GM12878 (cell line): ENCODE data around the gene UST. TPM values are rescaled to one million over a fixed set of nuclear protein-coding genes. Genes with fewer than 3 reads are reported as not detected.
A peak's percentile ranks its signal among the peaks of the same experiment; 100 is the strongest.

Source experiments
- CBX3 ChIP-seq: fragments of 200-600 bp; sonication (generic); IDR thresholded peaks from 2 replicates; pipeline ENCODE4 v1.6.1; 2016; ENCODE audit warnings: low read depth, borderline replicate concordance
- CHD1 ChIP-seq: IDR thresholded peaks from 2 replicates; pipeline ENCODE4 v1.6.1; 2012; ENCODE audit warnings: low read depth, low read length, improper control_type of control experiment
- IKZF1 ChIP-seq: fragments of 450-650 bp; conservative IDR thresholded peaks from 2 replicates; pipeline ENCODE4 v1.6.1; 2017; ENCODE audit warnings: antibody characterized with exemption, mild to moderate bottlenecking
- MEF2B ChIP-seq: fragments of 450-650 bp; IDR thresholded peaks from 2 replicates; pipeline ENCODE4 v1.6.1; 2018; ENCODE audit warnings: mild to moderate bottlenecking, moderate library complexity; ENCODE audit not compliant: partially characterized antibody, poor library complexity, severe bottlenecking
- NRF1 ChIP-seq: conservative IDR thresholded peaks from 2 replicates; pipeline ENCODE4 v1.6.1; 2011; ENCODE audit warnings: mild to moderate bottlenecking, low read depth, low read length, improper control_type of control experiment
- RELA ChIP-seq: fragments of 450-650 bp; IDR thresholded peaks from 2 replicates; pipeline ENCODE4 v1.8.0; 2014; ENCODE audit warnings: borderline replicate concordance; ENCODE audit not compliant: partially characterized antibody
- TCF12 ChIP-seq: IDR thresholded peaks from 2 replicates; pipeline ENCODE4 v1.6.1; 2011; ENCODE audit warnings: low read depth, mild to moderate bottlenecking, low read length
- ZNF384 ChIP-seq: IDR thresholded peaks from 2 replicates; pipeline ENCODE4 v1.6.1; 2012; ENCODE audit warnings: low read depth, mild to moderate bottlenecking, low read length, improper control_type of control experiment, borderline replicate concordance
- polyA plus RNA-seq, 11 experiments: library from polyadenylated mRNA; depleted of rRNA in 4 of 11; unstranded in 6 of 11; stranded (reverse) in 5 of 11; fragments of >200 nt; fragmentation: Nextera tagmentation in 4 of 11; fragmentation: Illumina TruSeq in 1 of 11; extraction: Ambion mirVana in 4 of 11; extraction: Trizol in 1 of 11; gene quantifications; 1 replicate in 1 of 11; 2 replicates in 10 of 11; pipeline versions ENCODE4 v1.2.1 to v1.2.3, GENCODE V29; 2011 to 2016; ENCODE audit warnings: inconsistent platforms in 2 of 11, missing spikeins in 2 of 11, low read depth in 1 of 11
- total RNA-seq, 4 experiments: library from RNA; depleted of rRNA in 3 of 4; stranded (reverse); fragments of >200 nt in 3 of 4; fragmentation: Illumina TruSeq in 1 of 4; extraction: Trizol in 1 of 4; gene quantifications; 2 replicates each; pipeline versions ENCODE4 v1.2.1 to v1.2.3, GENCODE V29; 2013 to 2021
- TF ChIP-seq, protein P1 (sequence below): fragments of 450-650 bp; IDR thresholded peaks from 2 replicates; pipeline ENCODE4 v1.6.1; 2016; ENCODE audit warnings: mild to moderate bottlenecking
- TF ChIP-seq, protein P2 (sequence below): fragments of 450-650 bp; formaldehyde crosslinking; IDR thresholded peaks from 2 replicates; pipeline ENCODE4 v1.5.0; 2022; ENCODE audit warnings: mild to moderate bottlenecking, missing genetic modification characterization
- TF ChIP-seq, protein P3 (sequence below): fragments of 450-650 bp; IDR thresholded peaks from 2 replicates; pipeline ENCODE4 v1.6.1; 2018; ENCODE audit warnings: borderline replicate concordance, mild to moderate bottlenecking; ENCODE audit not compliant: partially characterized antibody
- TF ChIP-seq, protein P4 (sequence below): IDR thresholded peaks from 2 replicates; pipeline ENCODE4 v1.6.1; 2012; ENCODE audit warnings: improper control_type of control experiment, low read depth, low read length; ENCODE audit not compliant: insufficient replicate concordance
- TF ChIP-seq, protein P5 (sequence below): fragments of 450-650 bp; formaldehyde crosslinking; IDR thresholded peaks from 2 replicates; pipeline ENCODE4 v1.4.0; 2022; ENCODE audit warnings: mild to moderate bottlenecking, moderate library complexity

UST gene
- total and polyA plus RNA-seq, 10 of the 15 experiments (the other 5 are each of a cell fraction or from before 2014, with no cell fraction given), result 0.74 to 43.3 (median 2.2) TPM

DNA sequence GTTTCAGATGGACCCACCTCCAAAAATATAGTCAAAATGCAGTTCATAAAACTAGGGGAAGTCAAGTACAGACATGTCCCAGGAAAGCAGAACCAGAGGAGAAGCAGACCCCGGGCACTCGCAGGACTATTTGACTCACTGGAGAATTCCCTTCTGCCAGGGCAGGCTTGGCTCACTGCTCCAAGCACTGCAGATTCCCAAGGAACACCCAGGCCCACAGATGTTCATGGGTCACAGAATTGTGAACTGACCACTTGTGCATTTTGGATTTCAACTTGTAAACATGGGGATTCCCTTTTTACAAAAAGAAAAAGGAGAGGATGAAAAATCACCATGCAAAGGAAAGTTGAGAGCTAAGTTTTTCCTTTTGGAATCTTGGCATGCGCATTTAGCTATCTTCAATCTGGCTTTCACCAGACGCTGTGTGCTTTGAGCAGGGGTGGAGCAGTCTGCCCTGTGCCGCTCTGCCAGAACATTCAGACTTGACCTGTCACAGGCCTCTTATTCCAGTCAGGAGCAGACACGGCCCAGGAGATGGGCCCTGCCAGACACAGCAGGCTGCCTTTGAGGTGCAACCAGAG lies 333.2 kb downstream of the UST start (continued):
- TF ChIP-seq, protein P1, sequence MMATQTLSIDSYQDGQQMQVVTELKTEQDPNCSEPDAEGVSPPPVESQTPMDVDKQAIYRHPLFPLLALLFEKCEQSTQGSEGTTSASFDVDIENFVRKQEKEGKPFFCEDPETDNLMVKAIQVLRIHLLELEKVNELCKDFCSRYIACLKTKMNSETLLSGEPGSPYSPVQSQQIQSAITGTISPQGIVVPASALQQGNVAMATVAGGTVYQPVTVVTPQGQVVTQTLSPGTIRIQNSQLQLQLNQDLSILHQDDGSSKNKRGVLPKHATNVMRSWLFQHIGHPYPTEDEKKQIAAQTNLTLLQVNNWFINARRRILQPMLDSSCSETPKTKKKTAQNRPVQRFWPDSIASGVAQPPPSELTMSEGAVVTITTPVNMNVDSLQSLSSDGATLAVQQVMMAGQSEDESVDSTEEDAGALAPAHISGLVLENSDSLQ, result no peak
- no peak for TF ChIP-seq MEF2B
- TF ChIP-seq ZNF384, result no peak
- no peak for TF ChIP-seq CHD1
- TF ChIP-seq, protein P2, sequence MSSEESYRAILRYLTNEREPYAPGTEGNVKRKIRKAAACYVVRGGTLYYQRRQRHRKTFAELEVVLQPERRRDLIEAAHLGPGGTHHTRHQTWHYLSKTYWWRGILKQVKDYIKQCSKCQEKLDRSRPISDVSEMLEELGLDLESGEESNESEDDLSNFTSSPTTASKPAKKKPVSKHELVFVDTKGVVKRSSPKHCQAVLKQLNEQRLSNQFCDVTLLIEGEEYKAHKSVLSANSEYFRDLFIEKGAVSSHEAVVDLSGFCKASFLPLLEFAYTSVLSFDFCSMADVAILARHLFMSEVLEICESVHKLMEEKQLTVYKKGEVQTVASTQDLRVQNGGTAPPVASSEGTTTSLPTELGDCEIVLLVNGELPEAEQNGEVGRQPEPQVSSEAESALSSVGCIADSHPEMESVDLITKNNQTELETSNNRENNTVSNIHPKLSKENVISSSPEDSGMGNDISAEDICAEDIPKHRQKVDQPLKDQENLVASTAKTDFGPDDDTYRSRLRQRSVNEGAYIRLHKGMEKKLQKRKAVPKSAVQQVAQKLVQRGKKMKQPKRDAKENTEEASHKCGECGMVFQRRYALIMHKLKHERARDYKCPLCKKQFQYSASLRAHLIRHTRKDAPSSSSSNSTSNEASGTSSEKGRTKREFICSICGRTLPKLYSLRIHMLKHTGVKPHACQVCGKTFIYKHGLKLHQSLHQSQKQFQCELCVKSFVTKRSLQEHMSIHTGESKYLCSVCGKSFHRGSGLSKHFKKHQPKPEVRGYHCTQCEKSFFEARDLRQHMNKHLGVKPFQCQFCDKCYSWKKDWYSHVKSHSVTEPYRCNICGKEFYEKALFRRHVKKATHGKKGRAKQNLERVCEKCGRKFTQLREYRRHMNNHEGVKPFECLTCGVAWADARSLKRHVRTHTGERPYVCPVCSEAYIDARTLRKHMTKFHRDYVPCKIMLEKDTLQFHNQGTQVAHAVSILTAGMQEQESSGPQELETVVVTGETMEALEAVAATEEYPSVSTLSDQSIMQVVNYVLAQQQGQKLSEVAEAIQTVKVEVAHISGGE (CRISPR knock-in tag), result no peak
- no peak for TF ChIP-seq NRF1
- no peak for TF ChIP-seq RELA
- TF ChIP-seq IKZF1, result peak; percentile 73
- no peak for TF ChIP-seq CBX3
- TF ChIP-seq, protein P3, sequence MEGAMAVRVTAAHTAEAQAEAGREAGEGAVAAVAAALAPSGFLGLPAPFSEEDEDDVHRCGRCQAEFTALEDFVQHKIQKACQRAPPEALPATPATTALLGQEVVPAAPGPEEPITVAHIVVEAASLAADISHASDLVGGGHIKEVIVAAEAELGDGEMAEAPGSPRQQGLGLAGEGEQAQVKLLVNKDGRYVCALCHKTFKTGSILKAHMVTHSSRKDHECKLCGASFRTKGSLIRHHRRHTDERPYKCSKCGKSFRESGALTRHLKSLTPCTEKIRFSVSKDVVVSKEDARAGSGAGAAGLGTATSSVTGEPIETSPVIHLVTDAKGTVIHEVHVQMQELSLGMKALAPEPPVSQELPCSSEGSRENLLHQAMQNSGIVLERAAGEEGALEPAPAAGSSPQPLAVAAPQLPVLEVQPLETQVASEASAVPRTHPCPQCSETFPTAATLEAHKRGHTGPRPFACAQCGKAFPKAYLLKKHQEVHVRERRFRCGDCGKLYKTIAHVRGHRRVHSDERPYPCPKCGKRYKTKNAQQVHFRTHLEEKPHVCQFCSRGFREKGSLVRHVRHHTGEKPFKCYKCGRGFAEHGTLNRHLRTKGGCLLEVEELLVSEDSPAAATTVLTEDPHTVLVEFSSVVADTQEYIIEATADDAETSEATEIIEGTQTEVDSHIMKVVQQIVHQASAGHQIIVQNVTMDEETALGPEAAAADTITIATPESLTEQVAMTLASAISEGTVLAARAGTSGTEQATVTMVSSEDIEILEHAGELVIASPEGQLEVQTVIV, result no peak
- TF ChIP-seq, protein P4, sequence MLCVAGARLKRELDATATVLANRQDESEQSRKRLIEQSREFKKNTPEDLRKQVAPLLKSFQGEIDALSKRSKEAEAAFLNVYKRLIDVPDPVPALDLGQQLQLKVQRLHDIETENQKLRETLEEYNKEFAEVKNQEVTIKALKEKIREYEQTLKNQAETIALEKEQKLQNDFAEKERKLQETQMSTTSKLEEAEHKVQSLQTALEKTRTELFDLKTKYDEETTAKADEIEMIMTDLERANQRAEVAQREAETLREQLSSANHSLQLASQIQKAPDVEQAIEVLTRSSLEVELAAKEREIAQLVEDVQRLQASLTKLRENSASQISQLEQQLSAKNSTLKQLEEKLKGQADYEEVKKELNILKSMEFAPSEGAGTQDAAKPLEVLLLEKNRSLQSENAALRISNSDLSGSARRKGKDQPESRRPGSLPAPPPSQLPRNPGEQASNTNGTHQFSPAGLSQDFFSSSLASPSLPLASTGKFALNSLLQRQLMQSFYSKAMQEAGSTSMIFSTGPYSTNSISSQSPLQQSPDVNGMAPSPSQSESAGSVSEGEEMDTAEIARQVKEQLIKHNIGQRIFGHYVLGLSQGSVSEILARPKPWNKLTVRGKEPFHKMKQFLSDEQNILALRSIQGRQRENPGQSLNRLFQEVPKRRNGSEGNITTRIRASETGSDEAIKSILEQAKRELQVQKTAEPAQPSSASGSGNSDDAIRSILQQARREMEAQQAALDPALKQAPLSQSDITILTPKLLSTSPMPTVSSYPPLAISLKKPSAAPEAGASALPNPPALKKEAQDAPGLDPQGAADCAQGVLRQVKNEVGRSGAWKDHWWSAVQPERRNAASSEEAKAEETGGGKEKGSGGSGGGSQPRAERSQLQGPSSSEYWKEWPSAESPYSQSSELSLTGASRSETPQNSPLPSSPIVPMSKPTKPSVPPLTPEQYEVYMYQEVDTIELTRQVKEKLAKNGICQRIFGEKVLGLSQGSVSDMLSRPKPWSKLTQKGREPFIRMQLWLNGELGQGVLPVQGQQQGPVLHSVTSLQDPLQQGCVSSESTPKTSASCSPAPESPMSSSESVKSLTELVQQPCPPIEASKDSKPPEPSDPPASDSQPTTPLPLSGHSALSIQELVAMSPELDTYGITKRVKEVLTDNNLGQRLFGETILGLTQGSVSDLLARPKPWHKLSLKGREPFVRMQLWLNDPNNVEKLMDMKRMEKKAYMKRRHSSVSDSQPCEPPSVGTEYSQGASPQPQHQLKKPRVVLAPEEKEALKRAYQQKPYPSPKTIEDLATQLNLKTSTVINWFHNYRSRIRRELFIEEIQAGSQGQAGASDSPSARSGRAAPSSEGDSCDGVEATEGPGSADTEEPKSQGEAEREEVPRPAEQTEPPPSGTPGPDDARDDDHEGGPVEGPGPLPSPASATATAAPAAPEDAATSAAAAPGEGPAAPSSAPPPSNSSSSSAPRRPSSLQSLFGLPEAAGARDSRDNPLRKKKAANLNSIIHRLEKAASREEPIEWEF, result no peak
- TF ChIP-seq TCF12, result no peak
- TF ChIP-seq, protein P5, sequence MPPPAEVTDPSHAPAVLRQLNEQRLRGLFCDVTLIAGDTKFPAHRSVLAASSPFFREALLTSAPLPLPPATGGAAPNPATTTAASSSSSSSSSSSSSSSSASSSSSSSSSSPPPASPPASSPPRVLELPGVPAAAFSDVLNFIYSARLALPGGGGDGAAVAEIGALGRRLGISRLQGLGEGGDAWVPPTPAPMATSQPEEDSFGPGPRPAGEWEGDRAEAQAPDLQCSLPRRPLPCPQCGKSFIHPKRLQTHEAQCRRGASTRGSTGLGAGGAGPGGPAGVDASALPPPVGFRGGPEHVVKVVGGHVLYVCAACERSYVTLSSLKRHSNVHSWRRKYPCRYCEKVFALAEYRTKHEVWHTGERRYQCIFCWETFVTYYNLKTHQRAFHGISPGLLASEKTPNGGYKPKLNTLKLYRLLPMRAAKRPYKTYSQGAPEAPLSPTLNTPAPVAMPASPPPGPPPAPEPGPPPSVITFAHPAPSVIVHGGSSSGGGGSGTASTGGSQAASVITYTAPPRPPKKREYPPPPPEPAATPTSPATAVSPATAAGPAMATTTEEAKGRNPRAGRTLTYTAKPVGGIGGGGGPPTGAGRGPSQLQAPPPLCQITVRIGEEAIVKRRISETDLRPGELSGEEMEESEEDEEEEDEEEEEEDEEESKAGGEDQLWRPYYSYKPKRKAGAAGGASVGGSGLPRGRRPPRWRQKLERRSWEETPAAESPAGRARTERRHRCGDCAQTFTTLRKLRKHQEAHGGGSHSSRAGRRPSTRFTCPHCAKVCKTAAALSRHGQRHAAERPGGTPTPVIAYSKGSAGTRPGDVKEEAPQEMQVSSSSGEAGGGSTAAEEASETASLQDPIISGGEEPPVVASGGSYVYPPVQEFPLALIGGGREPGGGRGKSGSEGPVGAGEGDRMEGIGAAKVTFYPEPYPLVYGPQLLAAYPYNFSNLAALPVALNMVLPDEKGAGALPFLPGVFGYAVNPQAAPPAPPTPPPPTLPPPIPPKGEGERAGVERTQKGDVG (CRISPR knock-in tag), result no peak
